ENCODE data around the gene FOXD1.
"Not testable (repeated sequence)": the region's sequence is repeated elsewhere in the genome, so short reads cannot be mapped to it uniquely, and the experiment has no call there.

The FOXD1 gene

GRCh38 chr5:73448463-73449136, at the start of gene FOXD1:
TSS of gene FOXD1 (minus strand) at chr5:73448777. CDS start at chr5:73448362, 415 bp downstream.
- H3K9me3 Mint-ChIP-seq, result peaks cover 11% of the 10 kb centered on the region
- H3K4me3 Mint-ChIP-seq, result peak within 1 kb of the TSS; percentile 86
- H3K36me3 Mint-ChIP-seq, result peaks cover 5% of the 10 kb centered on the region
- peak within 1 kb of the TSS; percentile 93 for H3K27ac Mint-ChIP-seq
- H3K4me1 Mint-ChIP-seq, result peaks cover 18% of the 10 kb centered on the region
- H3K27me3 Mint-ChIP-seq, result peaks cover 58% of the 10 kb centered on the region

- Mint-ChIP-seq H3K27me3 (peaks cover 5% of the 10 kb centered on the region), H3K4me3 (peak overlapping the region; percentile 97), H3K9me3 (no peaks in the 10 kb centered on the region), H3K4me1 (peaks cover 36% of the 10 kb centered on the region), H3K36me3 (peaks cover 29% of the 10 kb centered on the region), H3K27ac (peak overlapping the region; percentile 99)
These were observed 49.0 kb upstream of the FOXD1 start for GRCh38 chr5:73497497-73498056.

- peak overlapping the region; percentile 99 for H3K27ac Mint-ChIP-seq
- H3K4me3 Mint-ChIP-seq, result peak overlapping the region; percentile 97
- H3K9me3 Mint-ChIP-seq, result no peaks in the 10 kb centered on the region
These were observed 48.4 kb upstream of the FOXD1 start for GRCh38 chr5:73496984-73497457.

GRCh38 chr5:73495772-73496335, 47.3 kb upstream of the FOXD1 start:
- Mint-ChIP-seq H3K9me3 (no peaks in the 10 kb centered on the region), H3K27ac (no peak overlapping the region), H3K4me3 (no peak overlapping the region), H3K27me3 (peaks cover 10% of the 10 kb centered on the region), H3K4me1 (peaks cover 22% of the 10 kb centered on the region), H3K36me3 (peaks cover 18% of the 10 kb centered on the region)

More at GRCh38 chr5:73496984-73497457, 48.4 kb upstream of the FOXD1 start:
- Mint-ChIP-seq H3K36me3 (peaks cover 25% of the 10 kb centered on the region), H3K27me3 (peaks cover 7% of the 10 kb centered on the region), H3K4me1 (peaks cover 30% of the 10 kb centered on the region)

DNA sequence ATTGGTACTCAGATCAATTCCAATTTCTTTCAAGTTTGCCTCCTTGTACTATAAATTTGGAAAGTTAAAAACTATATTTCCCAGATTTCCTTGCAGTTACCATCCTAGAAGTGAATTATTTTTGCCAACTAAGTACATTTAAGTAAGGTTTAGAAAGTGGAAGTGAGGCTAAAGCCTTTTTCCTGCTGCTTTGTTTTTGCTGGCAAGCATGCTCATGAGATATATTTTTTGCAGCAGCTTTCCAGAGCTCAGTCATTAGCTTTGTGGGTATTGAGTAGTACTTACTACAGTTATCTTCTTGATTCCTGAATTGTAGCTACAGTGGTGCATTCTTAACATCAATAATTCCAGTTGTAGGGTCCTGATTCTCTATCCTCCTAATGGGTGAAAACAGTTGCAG, 46.1 kb upstream of the FOXD1 start:
- no peak overlapping the region for H3K4me3 Mint-ChIP-seq
- peaks cover 10% of the 10 kb centered on the region for H3K27me3 Mint-ChIP-seq
- H3K4me1 Mint-ChIP-seq, result peaks cover 12% of the 10 kb centered on the region
- H3K9me3 Mint-ChIP-seq, result no peaks in the 10 kb centered on the region
- no peak overlapping the region for H3K27ac Mint-ChIP-seq
- peaks cover 11% of the 10 kb centered on the region for H3K36me3 Mint-ChIP-seq

DNA sequence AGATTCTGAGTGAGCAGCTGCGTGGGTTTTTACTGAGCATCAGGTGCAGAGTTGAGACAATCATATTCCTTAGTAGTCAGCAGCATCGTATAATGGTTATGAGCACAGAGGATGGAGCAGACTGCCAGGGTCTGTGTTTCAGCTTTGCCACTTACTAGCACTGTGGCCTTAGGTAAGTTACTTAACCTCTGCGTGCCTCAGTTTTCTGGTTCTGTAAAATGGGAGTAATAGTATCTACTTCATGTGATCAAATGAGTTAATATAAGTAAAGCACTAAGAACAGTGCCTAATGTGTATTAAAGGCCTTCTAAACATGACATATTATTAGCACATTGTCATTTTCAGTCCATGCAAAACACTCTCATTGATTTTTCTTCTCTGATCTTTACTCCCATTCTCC, 44.8 kb upstream of the FOXD1 start:
- Mint-ChIP-seq H3K27ac (no peak overlapping the region), H3K9me3 (no peaks in the 10 kb centered on the region), H3K4me3 (no peak overlapping the region), H3K36me3 (peaks cover 4% of the 10 kb centered on the region), H3K4me1 (peaks cover 4% of the 10 kb centered on the region), H3K27me3 (peaks cover 10% of the 10 kb centered on the region)

DNA sequence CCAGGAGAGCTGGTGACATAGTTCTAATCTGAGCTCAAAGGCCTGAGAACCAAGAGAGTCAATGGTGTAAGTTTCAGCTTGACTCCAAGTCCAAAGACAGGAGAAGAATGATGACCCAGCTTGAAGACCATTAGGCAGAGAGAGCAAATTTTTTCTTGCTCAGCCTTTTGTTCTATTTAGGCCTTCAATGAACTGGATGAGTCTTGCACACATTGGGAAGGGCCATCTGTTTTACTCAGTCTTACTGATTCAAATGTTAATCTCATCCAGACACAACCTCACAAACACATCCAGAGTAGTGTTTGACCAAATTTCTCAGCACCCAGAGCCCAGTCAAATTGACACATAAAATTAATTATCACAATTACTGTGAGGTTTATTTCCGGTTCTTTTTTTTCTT, 42.6 kb upstream of the FOXD1 start:
- Mint-ChIP-seq H3K9me3 (no peaks in the 10 kb centered on the region), H3K4me1 (no peaks in the 10 kb centered on the region), H3K36me3 (no peaks in the 10 kb centered on the region), H3K27me3 (peaks cover 14% of the 10 kb centered on the region), H3K4me3 (no peak overlapping the region), H3K27ac (no peak overlapping the region)

GRCh38 chr5:73490088-73490487, 41.5 kb upstream of the FOXD1 start:
- no peaks in the 10 kb centered on the region for H3K4me1 Mint-ChIP-seq
- H3K27ac Mint-ChIP-seq, result no peak overlapping the region
- H3K9me3 Mint-ChIP-seq, result no peaks in the 10 kb centered on the region
- no peak overlapping the region for H3K4me3 Mint-ChIP-seq
- H3K27me3 Mint-ChIP-seq, result peaks cover 14% of the 10 kb centered on the region
- H3K36me3 Mint-ChIP-seq, result no peaks in the 10 kb centered on the region

DNA sequence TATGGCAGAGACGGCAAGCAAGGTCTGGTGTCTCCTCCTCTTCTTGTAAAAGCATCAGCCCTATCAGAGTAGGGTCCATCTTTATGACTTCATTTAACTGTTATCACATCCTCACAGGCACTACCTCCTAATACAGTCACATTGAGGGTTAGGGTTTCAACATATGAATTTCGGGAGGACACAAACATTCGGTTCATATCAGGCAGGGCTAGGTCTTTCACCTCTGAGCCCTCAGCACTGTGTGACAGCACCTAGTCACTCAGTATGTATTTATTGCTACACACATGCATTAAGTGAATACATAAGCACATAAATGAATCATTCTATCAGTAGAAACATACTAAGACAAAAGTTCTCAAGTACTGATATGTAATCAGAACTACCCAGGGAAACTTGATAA, 40.2 kb upstream of the FOXD1 start:
- Mint-ChIP-seq H3K27ac (no peak overlapping the region), H3K4me1 (no peaks in the 10 kb centered on the region), H3K4me3 (no peak overlapping the region), H3K9me3 (no peaks in the 10 kb centered on the region), H3K27me3 (peaks cover 15% of the 10 kb centered on the region), H3K36me3 (no peaks in the 10 kb centered on the region)

GRCh38 chr5:73487815-73488214, 39.2 kb upstream of the FOXD1 start:
- no peak overlapping the region for H3K4me3 Mint-ChIP-seq

GRCh38 chr5:73487257-73487656, 38.7 kb upstream of the FOXD1 start:
- H3K27ac Mint-ChIP-seq, H3K36me3 Mint-ChIP-seq, H3K4me1 Mint-ChIP-seq, H3K9me3 Mint-ChIP-seq, H3K4me3 Mint-ChIP-seq: not testable (repeated sequence)
- peaks cover 11% of the 10 kb centered on the region for H3K27me3 Mint-ChIP-seq

More at GRCh38 chr5:73487815-73488214, 39.2 kb upstream of the FOXD1 start:
- peaks cover 13% of the 10 kb centered on the region for H3K27me3 Mint-ChIP-seq
- no peaks in the 10 kb centered on the region for H3K9me3 Mint-ChIP-seq
- H3K36me3 Mint-ChIP-seq, result no peaks in the 10 kb centered on the region
- no peak overlapping the region for H3K27ac Mint-ChIP-seq
- H3K4me1 Mint-ChIP-seq, result no peaks in the 10 kb centered on the region

- Mint-ChIP-seq H3K9me3 (no peaks in the 10 kb centered on the region), H3K27me3 (peaks cover 12% of the 10 kb centered on the region), H3K4me1 (no peaks in the 10 kb centered on the region), H3K27ac (no peak overlapping the region), H3K4me3 (no peak overlapping the region), H3K36me3 (no peaks in the 10 kb centered on the region)
These were observed 37.7 kb upstream of the FOXD1 start for GRCh38 chr5:73486119-73486899.

DNA sequence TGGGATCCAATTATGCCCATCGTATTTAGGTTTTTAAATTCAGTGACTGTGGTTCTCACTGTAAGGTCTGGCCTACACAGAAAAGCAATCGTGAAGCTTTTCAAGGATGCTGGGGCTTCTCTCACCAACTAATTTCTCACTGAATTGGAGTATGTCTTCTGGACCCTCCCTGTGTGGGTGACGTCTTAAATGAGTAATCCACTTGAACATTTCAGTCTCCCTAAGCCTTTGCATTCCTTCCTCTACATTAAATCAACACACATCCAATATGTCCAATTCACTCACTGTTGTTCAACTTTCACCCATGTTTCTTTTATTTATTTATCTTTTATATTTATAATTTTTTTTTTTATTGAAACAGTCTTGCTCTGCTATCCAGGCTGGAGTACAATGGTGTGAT, 37.1 kb upstream of the FOXD1 start:
- Mint-ChIP-seq H3K9me3 (no peaks in the 10 kb centered on the region), H3K4me3 (no peak overlapping the region)

GRCh38 chr5:73484511-73484910, 35.9 kb upstream of the FOXD1 start:
- Mint-ChIP-seq H3K9me3 (no peaks in the 10 kb centered on the region), H3K36me3 (no peaks in the 10 kb centered on the region), H3K27me3 (peaks cover 12% of the 10 kb centered on the region), H3K4me1 (no peaks in the 10 kb centered on the region), H3K4me3 (no peak overlapping the region), H3K27ac (no peak overlapping the region)

More for the DNA sequence above, 37.1 kb upstream of the FOXD1 start:
- H3K27ac Mint-ChIP-seq, result no peak overlapping the region
- no peaks in the 10 kb centered on the region for H3K36me3 Mint-ChIP-seq
- peaks cover 12% of the 10 kb centered on the region for H3K27me3 Mint-ChIP-seq
- H3K4me1 Mint-ChIP-seq, result no peaks in the 10 kb centered on the region

GRCh38 chr5:73483676-73484075, 35.1 kb upstream of the FOXD1 start:
- H3K36me3 Mint-ChIP-seq, result no peaks in the 10 kb centered on the region
- no peaks in the 10 kb centered on the region for H3K9me3 Mint-ChIP-seq
- no peaks in the 10 kb centered on the region for H3K4me1 Mint-ChIP-seq
- H3K27ac Mint-ChIP-seq, result no peak overlapping the region
- H3K27me3 Mint-ChIP-seq, result peaks cover 14% of the 10 kb centered on the region
- no peak overlapping the region for H3K4me3 Mint-ChIP-seq
